Parathyroid adenoma (tissue), 2 donors: ENCODE data around the gene EGR2.

ENCODE experiments used
- H2AFZ ChIP-seq: fragments of 300-600 bp; sonication (generic); one replicate; pipeline ENCODE4 v1.7.0; 2017; ENCODE audit warnings: antibody characterized with exemption, mild to moderate bottlenecking
- H3K27ac ChIP-seq: fragments of 300-600 bp; sonication (generic); one replicate; pipeline ENCODE4 v1.7.0; 2017
- H3K27me3 ChIP-seq: fragments of 300-600 bp; sonication (generic); one replicate; pipeline ENCODE4 v1.7.0; 2017; ENCODE audit warnings: low read length; ENCODE audit not compliant: control insufficient read depth, insufficient read depth
- H3K36me3 ChIP-seq: fragments of 300-600 bp; sonication (generic); one replicate; pipeline ENCODE4 v1.7.0; 2017; ENCODE audit warnings: low read length; ENCODE audit not compliant: control insufficient read depth, insufficient read depth
- H3K4me1 ChIP-seq: fragments of 300-600 bp; sonication (generic); one replicate; pipeline ENCODE4 v1.7.0; 2017; ENCODE audit warnings: control low read depth
- H3K4me2 ChIP-seq: fragments of 300-600 bp; sonication (generic); one replicate; pipeline ENCODE4 v1.7.0; 2017; ENCODE audit warnings: low read length
- H3K4me3 ChIP-seq: fragments of 300-600 bp; sonication (generic); one replicate; pipeline ENCODE4 v1.7.0; 2017; ENCODE audit warnings: low read depth, low read length
- H3K79me2 ChIP-seq: fragments of 300-600 bp; sonication (generic); one replicate; pipeline ENCODE4 v1.7.0; 2017; ENCODE audit warnings: control low read depth
- H3K9ac ChIP-seq: fragments of 300-600 bp; sonication (generic); one replicate; pipeline ENCODE4 v1.7.0; 2017; ENCODE audit warnings: mild to moderate bottlenecking
- H3K9me3 ChIP-seq: fragments of 300-600 bp; sonication (generic); one replicate; pipeline ENCODE4 v1.7.0; 2017; ENCODE audit warnings: low read length; ENCODE audit not compliant: control insufficient read depth
- CTCF ChIP-seq: fragments of 300-600 bp; sonication (generic); IDR thresholded peaks from one replicate; pipeline ENCODE4 v1.7.0; 2017; ENCODE audit warnings: antibody characterized with exemption, mild to moderate bottlenecking
- donor health status: primary hyperparathyroidism.

EGR2 gene

GRCh38 chr10:62766386-62766785 lies 49.8 kb downstream of the EGR2 start:
- no peaks in the 10 kb centered on the region for H3K4me1 ChIP-seq
- no peaks in the 10 kb centered on the region for H3K27me3 ChIP-seq
- TF ChIP-seq CTCF = no peak
- H3K36me3 ChIP-seq = no peaks in the 10 kb centered on the region
- no peak overlapping the region for H3K4me2 ChIP-seq
- H3K79me2 ChIP-seq = no peaks in the 10 kb centered on the region
- no peaks in the 10 kb centered on the region for H3K9me3 ChIP-seq
- no peak overlapping the region for H3K9ac ChIP-seq
- H3K27ac ChIP-seq = no peak overlapping the region
- no peak overlapping the region for H3K4me3 ChIP-seq
- H2AFZ ChIP-seq = no peak overlapping the region

GRCh38 chr10:62765726-62766125 lies 50.4 kb downstream of the EGR2 start:
- Histone ChIP-seq H3K9ac (no peak overlapping the region), H3K4me1 (no peaks in the 10 kb centered on the region), H3K9me3 (no peaks in the 10 kb centered on the region), H2AFZ (no peak overlapping the region), H3K36me3 (no peaks in the 10 kb centered on the region), H3K27me3 (no peaks in the 10 kb centered on the region), H3K27ac (no peak overlapping the region), H3K4me3 (no peak overlapping the region), H3K79me2 (no peaks in the 10 kb centered on the region), H3K4me2 (no peak overlapping the region)
- no peak for TF ChIP-seq CTCF

GRCh38 chr10:62764011-62764410 lies 52.2 kb downstream of the EGR2 start:
- no peak overlapping the region for H3K27ac ChIP-seq
- no peaks in the 10 kb centered on the region for H3K4me1 ChIP-seq
- TF ChIP-seq CTCF = no peak
- no peak overlapping the region for H2AFZ ChIP-seq
- no peaks in the 10 kb centered on the region for H3K9me3 ChIP-seq
- no peak overlapping the region for H3K9ac ChIP-seq
- no peaks in the 10 kb centered on the region for H3K36me3 ChIP-seq
- no peaks in the 10 kb centered on the region for H3K79me2 ChIP-seq
- H3K4me2 ChIP-seq = no peak overlapping the region
- H3K4me3 ChIP-seq = no peak overlapping the region
- no peaks in the 10 kb centered on the region for H3K27me3 ChIP-seq

- Histone ChIP-seq H3K27ac (no peak overlapping the region), H3K27me3 (no peaks in the 10 kb centered on the region), H3K9me3 (no peaks in the 10 kb centered on the region), H3K9ac (no peak overlapping the region), H3K4me2 (no peak overlapping the region), H3K4me3 (no peak overlapping the region), H3K79me2 (no peaks in the 10 kb centered on the region), H2AFZ (no peak overlapping the region), H3K4me1 (no peaks in the 10 kb centered on the region), H3K36me3 (no peaks in the 10 kb centered on the region)
- no peak for TF ChIP-seq CTCF
Observed at GRCh38 chr10:62763155-62763554, 53.0 kb downstream of the EGR2 start.
